Measurements from ENCODE around the gene MYL2.

DNA sequence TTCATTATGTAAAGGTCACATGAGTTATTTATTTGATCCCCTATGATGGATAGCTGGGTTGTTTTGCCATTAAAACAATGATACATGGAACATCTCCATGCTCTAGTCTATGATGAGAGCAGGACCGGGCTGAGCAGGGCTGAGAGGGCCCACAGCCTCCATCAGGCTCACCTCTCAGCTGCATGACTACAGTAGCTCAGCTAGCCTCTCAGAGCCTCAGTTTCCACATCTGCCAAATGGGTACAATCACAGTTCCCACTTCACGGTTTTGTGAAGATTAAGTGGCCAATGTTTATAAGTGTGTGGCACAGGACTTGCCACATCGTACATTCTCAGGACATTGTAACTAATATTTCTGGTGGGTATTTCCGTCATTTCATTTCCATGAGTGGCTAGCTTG is 19.9 kb upstream of the MYL2 start:
- TF ChIP-seq CTCF (IDR thresholded peaks at IDR 0.05) (no peak), POLR2A (IDR thresholded peaks at IDR 0.05) (no peak)
